ENCODE data around the gene PDLIM5. TPM values are rescaled to one million over a fixed set of nuclear protein-coding genes. Genes with fewer than 3 reads are reported as not detected.
"Not testable (repeated sequence)": the region's sequence is repeated elsewhere in the genome, so short reads cannot be mapped to it uniquely, and the experiment has no call there.

Gene PDLIM5
- polyA plus RNA-seq, 1 donor (not counting 4 experiments of a cell fraction or from before 2014, with no cell fraction given) = 112 TPM

DNA sequence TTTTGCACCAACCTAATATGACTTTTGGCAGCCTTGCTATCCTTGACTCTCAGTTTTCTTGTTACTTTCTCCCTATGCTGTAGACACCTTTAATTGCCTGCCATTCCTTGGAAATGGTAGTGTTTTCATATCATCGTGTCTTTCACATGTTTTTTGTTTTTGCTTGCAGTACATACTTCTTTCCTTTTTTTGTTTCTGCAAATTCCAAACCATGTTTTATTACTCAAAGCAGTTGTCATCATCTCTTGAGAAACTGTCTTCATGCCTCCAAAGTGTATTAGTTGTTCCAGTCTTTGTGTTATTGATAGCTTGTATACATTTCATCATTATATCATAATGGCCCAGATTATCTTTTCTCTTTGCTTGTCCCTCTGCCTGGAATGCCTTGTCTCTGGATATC, 57.1 kb downstream of the PDLIM5 start:
- Histone ChIP-seq H3K9me3 (ENCODE audit: control insufficient read depth, low read depth, low read length) (no peaks in the 10 kb centered on the region), H3K4me2 (ENCODE audit: control insufficient read depth, extremely low read depth, insufficient read depth, low read depth, low read length) (no peak overlapping the region), H4K20me1 (ENCODE audit: control insufficient read depth, extremely low read depth, insufficient read depth, low read length) (peaks cover 3% of the 10 kb centered on the region), H2AFZ (ENCODE audit: control insufficient read depth, low read length) (no peak overlapping the region), H3K36me3 (ENCODE audit: control insufficient read depth in 2 of 2, extremely low read depth in 1 of 2, insufficient read depth in 2 of 2, low read length in 2 of 2) (no peaks in the 10 kb centered on the region), H3K9me1 (ENCODE audit: control insufficient read depth, extremely low read depth, insufficient read depth, low read length) (no peaks in the 10 kb centered on the region), H3K27ac (ENCODE audit: control insufficient read depth, insufficient read depth, low read length) (no peak overlapping the region), H3K79me2 (ENCODE audit: control insufficient read depth, insufficient read depth, low read length) (peaks cover 82% of the 10 kb centered on the region), H3K4me3 (ENCODE audit: control insufficient read depth in 2 of 3, extremely low read depth in 1 of 3, insufficient read depth in 2 of 3, low read depth in 1 of 3, low read length in 3 of 3) (no peak overlapping the region), H3K4me1 (ENCODE audit: control insufficient read depth, extremely low read depth, insufficient read depth, low read length) (peaks cover 22% of the 10 kb centered on the region), H3K9ac (ENCODE audit: control insufficient read depth, extremely low read depth, insufficient read depth, low read length) (no peak overlapping the region), H3K27me3 (ENCODE audit: control insufficient read depth, extremely low read depth, insufficient read depth, low read length) (no peaks in the 10 kb centered on the region)
- no peak for DNase-seq (ENCODE audit: low read depth, low spot score)
- dilution Hi-C loops (cut with MboI; ENCODE audit: extremely low pct_ligation_motif_present, low sequenced_read_pairs) = no loop called here
- TF ChIP-seq, protein P1, sequence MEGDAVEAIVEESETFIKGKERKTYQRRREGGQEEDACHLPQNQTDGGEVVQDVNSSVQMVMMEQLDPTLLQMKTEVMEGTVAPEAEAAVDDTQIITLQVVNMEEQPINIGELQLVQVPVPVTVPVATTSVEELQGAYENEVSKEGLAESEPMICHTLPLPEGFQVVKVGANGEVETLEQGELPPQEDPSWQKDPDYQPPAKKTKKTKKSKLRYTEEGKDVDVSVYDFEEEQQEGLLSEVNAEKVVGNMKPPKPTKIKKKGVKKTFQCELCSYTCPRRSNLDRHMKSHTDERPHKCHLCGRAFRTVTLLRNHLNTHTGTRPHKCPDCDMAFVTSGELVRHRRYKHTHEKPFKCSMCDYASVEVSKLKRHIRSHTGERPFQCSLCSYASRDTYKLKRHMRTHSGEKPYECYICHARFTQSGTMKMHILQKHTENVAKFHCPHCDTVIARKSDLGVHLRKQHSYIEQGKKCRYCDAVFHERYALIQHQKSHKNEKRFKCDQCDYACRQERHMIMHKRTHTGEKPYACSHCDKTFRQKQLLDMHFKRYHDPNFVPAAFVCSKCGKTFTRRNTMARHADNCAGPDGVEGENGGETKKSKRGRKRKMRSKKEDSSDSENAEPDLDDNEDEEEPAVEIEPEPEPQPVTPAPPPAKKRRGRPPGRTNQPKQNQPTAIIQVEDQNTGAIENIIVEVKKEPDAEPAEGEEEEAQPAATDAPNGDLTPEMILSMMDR (optimal IDR thresholded peaks at IDR 0.05 in 1 of 3, IDR thresholded peaks at IDR 0.05 in 1 of 3, conservative IDR thresholded peaks at IDR 0.05 in 1 of 3; ENCODE audit: extremely low read depth in 1 of 3, insufficient read depth in 2 of 3, low read length in 3 of 3) = no peak
- no peak for TF ChIP-seq EZH2 (IDR thresholded peaks at IDR 0.05; ENCODE audit: low read length)
- FAIRE-seq = no peak

DNA sequence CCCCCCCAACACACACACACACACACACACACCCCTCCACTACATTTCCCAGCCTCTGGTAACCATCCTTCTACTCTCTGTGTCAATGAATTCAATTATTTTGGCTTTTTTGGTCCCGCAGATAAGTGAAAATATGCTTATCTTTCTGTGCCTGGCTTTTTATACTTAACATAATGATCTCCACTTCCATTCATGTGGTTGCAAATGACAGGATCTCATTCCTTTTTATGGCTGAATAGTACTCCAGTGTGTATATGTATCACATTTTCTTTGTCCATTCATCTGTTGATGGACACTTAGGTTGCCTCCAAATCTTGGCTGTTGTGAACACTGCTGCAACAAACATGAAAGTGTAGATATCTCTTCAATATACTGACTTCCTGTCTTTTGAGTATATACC, 59.8 kb downstream of the PDLIM5 start:
- dilution Hi-C loops (cut with MboI; ENCODE audit: extremely low pct_ligation_motif_present, low sequenced_read_pairs) = no loop called here
- FAIRE-seq (no peak), DNase-seq (ENCODE audit: low read depth, low spot score) (no peak)
- Histone ChIP-seq H3K27me3 (ENCODE audit: control insufficient read depth, extremely low read depth, insufficient read depth, low read length) (no peaks in the 10 kb centered on the region), H3K9me1 (ENCODE audit: control insufficient read depth, extremely low read depth, insufficient read depth, low read length) (peaks cover 2% of the 10 kb centered on the region), H4K20me1 (ENCODE audit: control insufficient read depth, extremely low read depth, insufficient read depth, low read length) (no peaks in the 10 kb centered on the region), H3K27ac (ENCODE audit: control insufficient read depth, insufficient read depth, low read length) (no peak overlapping the region), H2AFZ (ENCODE audit: control insufficient read depth, low read length) (no peak overlapping the region), H3K36me3 (ENCODE audit: control insufficient read depth in 2 of 2, extremely low read depth in 1 of 2, insufficient read depth in 2 of 2, low read length in 2 of 2) (no peaks in the 10 kb centered on the region), H3K4me3 (ENCODE audit: control insufficient read depth in 2 of 3, extremely low read depth in 1 of 3, insufficient read depth in 2 of 3, low read depth in 1 of 3, low read length in 3 of 3) (no peak overlapping the region), H3K4me1 (ENCODE audit: control insufficient read depth, extremely low read depth, insufficient read depth, low read length) (peaks cover 29% of the 10 kb centered on the region), H3K9me3 (ENCODE audit: control insufficient read depth, low read depth, low read length) (no peaks in the 10 kb centered on the region), H3K9ac (ENCODE audit: control insufficient read depth, extremely low read depth, insufficient read depth, low read length) (no peak overlapping the region), H3K4me2 (ENCODE audit: control insufficient read depth, extremely low read depth, insufficient read depth, low read depth, low read length) (no peak overlapping the region), H3K79me2 (ENCODE audit: control insufficient read depth, insufficient read depth, low read length) (peaks cover 83% of the 10 kb centered on the region)
- TF ChIP-seq, protein P1 (optimal IDR thresholded peaks at IDR 0.05 in 1 of 3, IDR thresholded peaks at IDR 0.05 in 1 of 3, conservative IDR thresholded peaks at IDR 0.05 in 1 of 3; ENCODE audit: extremely low read depth in 1 of 3, insufficient read depth in 2 of 3, low read length in 3 of 3) = no peak
- TF ChIP-seq EZH2 (IDR thresholded peaks at IDR 0.05; ENCODE audit: low read length) = no peak

DNA sequence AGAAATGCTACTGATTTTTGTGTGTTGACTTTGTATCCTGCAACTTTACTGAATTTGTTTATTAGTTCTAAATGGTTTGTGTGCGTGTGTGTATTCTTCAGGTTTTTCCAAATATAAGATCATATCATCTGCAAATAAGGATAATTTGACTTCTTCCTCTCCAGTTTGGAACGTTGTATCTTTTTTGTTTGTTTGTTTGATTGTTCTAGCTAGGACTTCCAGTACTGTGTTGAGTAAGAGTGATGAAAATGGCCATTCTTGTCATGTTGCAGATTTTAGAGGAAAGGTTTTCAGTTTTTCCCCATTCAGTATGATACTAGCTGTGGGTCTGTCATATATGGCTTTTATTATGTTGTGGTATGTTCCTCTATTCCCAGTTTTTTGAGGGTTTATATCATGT, 61.8 kb downstream of the PDLIM5 start:
- H3K9ac ChIP-seq (ENCODE audit: control insufficient read depth, extremely low read depth, insufficient read depth, low read length); H2AFZ ChIP-seq (ENCODE audit: control insufficient read depth, low read length); H3K36me3 ChIP-seq (ENCODE audit: control insufficient read depth in 2 of 2, extremely low read depth in 1 of 2, insufficient read depth in 2 of 2, low read length in 2 of 2); H4K20me1 ChIP-seq (ENCODE audit: control insufficient read depth, extremely low read depth, insufficient read depth, low read length); H3K4me3 ChIP-seq (ENCODE audit: control insufficient read depth in 2 of 3, extremely low read depth in 1 of 3, insufficient read depth in 2 of 3, low read depth in 1 of 3, low read length in 3 of 3); H3K9me1 ChIP-seq (ENCODE audit: control insufficient read depth, extremely low read depth, insufficient read depth, low read length); H3K27ac ChIP-seq (ENCODE audit: control insufficient read depth, insufficient read depth, low read length); H3K4me2 ChIP-seq (ENCODE audit: control insufficient read depth, extremely low read depth, insufficient read depth, low read depth, low read length); H3K27me3 ChIP-seq (ENCODE audit: control insufficient read depth, extremely low read depth, insufficient read depth, low read length); H3K9me3 ChIP-seq (ENCODE audit: control insufficient read depth, low read depth, low read length); dilution Hi-C loops (cut with MboI; ENCODE audit: extremely low pct_ligation_motif_present, low sequenced_read_pairs); DNase-seq (ENCODE audit: low read depth, low spot score); FAIRE-seq: not testable (repeated sequence)
- Histone ChIP-seq H3K79me2 (ENCODE audit: control insufficient read depth, insufficient read depth, low read length) (peaks cover 88% of the 10 kb centered on the region), H3K4me1 (ENCODE audit: control insufficient read depth, extremely low read depth, insufficient read depth, low read length) (peaks cover 12% of the 10 kb centered on the region)
